Astrocyte (in vitro differentiated cells and primary cell): ENCODE results near the gene KCNQ1. TPM values are rescaled to one million over a fixed set of nuclear protein-coding genes. Genes with fewer than 3 reads are reported as not detected.
A peak's percentile ranks its signal among the peaks of the same experiment; 100 is the strongest.

Experiments used
- DNase-seq: peaks from one replicate; pipeline ENCODE4 v3.0.0-alpha.2; 2010; ENCODE audit warnings: low read depth
- FAIRE-seq: peaks from 2 replicates; lab custom pipeline; 2011; peaks lifted over from hg19 to GRCh38; lab: Jason Lieb, UNC
- H2AFZ ChIP-seq: 2 replicates; pipeline ENCODE4 v1.6.0; 2012; ENCODE audit warnings: low read depth, low read length, inconsistent platforms
- H3K27ac ChIP-seq: 2 replicates; pipeline ENCODE4 v1.5.1; 2011; ENCODE audit warnings: low read depth, low read length, inconsistent platforms
- H3K27me3 ChIP-seq: 2 replicates; pipeline ENCODE4 v1.6.0; 2011; ENCODE audit warnings: low read length, inconsistent platforms; ENCODE audit not compliant: insufficient read depth
- H3K36me3 ChIP-seq: 2 replicates; pipeline ENCODE4 v1.5.1; 2011; ENCODE audit warnings: low read length, inconsistent platforms; ENCODE audit not compliant: insufficient read depth
- H3K4me1 ChIP-seq: 2 replicates; pipeline ENCODE4 v1.5.1; 2011; ENCODE audit warnings: low read length, inconsistent platforms; ENCODE audit not compliant: insufficient read depth
- H3K4me2 ChIP-seq: 2 replicates; pipeline ENCODE4 v1.6.0; 2012; ENCODE audit warnings: low read length, inconsistent platforms
- H3K4me3 ChIP-seq: 2 replicates; pipeline ENCODE4 v1.5.1; 2011; ENCODE audit warnings: low read depth, mild to moderate bottlenecking, low read length, inconsistent platforms; ENCODE audit not compliant: insufficient read depth
- H3K79me2 ChIP-seq: 2 replicates; pipeline ENCODE4 v1.6.0; 2012; ENCODE audit warnings: mild to moderate bottlenecking, low read length, inconsistent platforms; ENCODE audit not compliant: insufficient read depth
- H3K9ac ChIP-seq: 2 replicates; pipeline ENCODE4 v1.6.0; 2012; ENCODE audit warnings: mild to moderate bottlenecking, low read length, inconsistent platforms
- H3K9me3 ChIP-seq: 2 replicates; pipeline ENCODE4 v1.5.1; 2012; ENCODE audit warnings: low read depth, mild to moderate bottlenecking, low read length, inconsistent platforms; ENCODE audit not compliant: insufficient read depth
- H4K20me1 ChIP-seq: 2 replicates; pipeline ENCODE4 v1.6.0; 2012; ENCODE audit warnings: low read length, inconsistent platforms; ENCODE audit not compliant: insufficient read depth
- H3K27ac Mint-ChIP-seq: one replicate; pipeline ENCODE4 v1.8.0; 2021; ENCODE audit warnings: mild to moderate bottlenecking, mixed read lengths; ENCODE audit not compliant: unreplicated experiment
- H3K27me3 Mint-ChIP-seq: one replicate; pipeline ENCODE4 v1.8.0; 2021; ENCODE audit warnings: low read depth, mixed read lengths; ENCODE audit not compliant: unreplicated experiment
- H3K36me3 Mint-ChIP-seq: one replicate; pipeline ENCODE4 v1.8.0; 2021; ENCODE audit warnings: low read depth, mixed read lengths; ENCODE audit not compliant: unreplicated experiment
- H3K4me1 Mint-ChIP-seq: one replicate; pipeline ENCODE4 v1.8.0; 2021; ENCODE audit warnings: low read depth, mixed read lengths; ENCODE audit not compliant: unreplicated experiment
- H3K4me3 Mint-ChIP-seq: one replicate; pipeline ENCODE4 v1.8.0; 2021; ENCODE audit warnings: mild to moderate bottlenecking, moderate library complexity, mixed read lengths; ENCODE audit not compliant: unreplicated experiment
- H3K9me3 Mint-ChIP-seq: one replicate; pipeline ENCODE4 v1.8.0; 2021; ENCODE audit warnings: mild to moderate bottlenecking, mixed read lengths; ENCODE audit not compliant: unreplicated experiment
- CTCF ChIP-seq: IDR thresholded peaks from 2 replicates; pipeline ENCODE4 v1.5.1; 2011; ENCODE audit warnings: low read depth, mild to moderate bottlenecking, inconsistent platforms, low read length, moderate library complexity; ENCODE audit not compliant: insufficient read depth
- EZH2 ChIP-seq: IDR thresholded peaks from 2 replicates; pipeline ENCODE4 v1.6.1; 2012; ENCODE audit warnings: mild to moderate bottlenecking, low read length, inconsistent platforms; ENCODE audit not compliant: insufficient read depth
- total RNA-seq: library from RNA; stranded (reverse); gene quantifications from 2 replicates; pipeline ENCODE4 v1.2.1, GENCODE V29; 2021

Gene KCNQ1
- total RNA-seq, 1 donor from 2014 or later: not detected

GRCh38 chr11:2897048-2897447 lies 452.2 kb downstream of the KCNQ1 start:
- Histone ChIP-seq H3K27me3 (no peaks in the 10 kb centered on the region), H3K4me1 (peaks cover 30% of the 10 kb centered on the region), H3K79me2 (no peaks in the 10 kb centered on the region), H3K9ac (no peak overlapping the region), H3K4me3 (no peak overlapping the region), H3K9me3 (no peaks in the 10 kb centered on the region), H3K27ac (no peak overlapping the region), H3K36me3 (no peaks in the 10 kb centered on the region), H2AFZ (no peak overlapping the region), H4K20me1 (no peaks in the 10 kb centered on the region), H3K4me2 (no peak overlapping the region)
- no peak for DNase-seq
- Mint-ChIP-seq H3K27ac (no peak overlapping the region), H3K4me3 (no peak overlapping the region), H3K36me3 (peaks cover 2% of the 10 kb centered on the region), H3K9me3 (no peaks in the 10 kb centered on the region), H3K4me1 (peaks cover 10% of the 10 kb centered on the region), H3K27me3 (peaks cover 23% of the 10 kb centered on the region)
- FAIRE-seq: no peak
- TF ChIP-seq CTCF: no peak
- no peak for TF ChIP-seq EZH2

DNA sequence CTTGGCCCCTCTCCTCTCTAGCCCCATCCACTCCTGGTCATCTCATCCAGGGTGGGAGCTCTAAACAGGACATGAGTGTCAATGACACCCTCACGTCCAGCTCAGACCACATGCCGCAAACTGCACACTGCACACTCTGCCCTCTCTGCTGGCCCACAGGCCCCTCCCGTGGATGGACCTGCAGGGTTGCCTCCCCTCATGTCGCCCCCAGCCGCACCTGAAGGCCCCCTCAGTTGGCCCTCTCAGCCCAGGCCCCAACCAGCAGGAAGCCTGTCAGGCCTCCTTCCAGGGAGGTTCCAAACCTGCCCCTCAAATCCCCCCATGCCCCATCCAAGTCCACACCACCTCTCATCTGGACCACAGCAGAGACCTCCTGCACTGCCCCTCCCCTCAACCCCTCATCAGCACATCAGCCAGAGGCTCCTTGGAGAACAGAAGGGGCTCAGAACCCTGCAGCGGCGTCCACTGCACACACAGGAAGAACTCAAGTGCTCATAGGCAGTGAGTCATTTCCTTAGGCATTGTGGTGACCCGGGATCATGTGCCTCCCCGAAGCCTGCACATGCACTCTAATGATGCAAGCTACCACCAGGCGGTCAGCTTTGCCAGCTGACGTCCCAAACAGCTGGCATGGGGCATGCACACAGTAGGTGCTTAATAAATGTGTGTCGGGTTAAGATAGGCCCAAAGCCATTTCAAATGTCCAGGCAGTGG lies 453.7 kb downstream of the KCNQ1 start:
- peak; percentile 87 for DNase-seq
- Histone ChIP-seq H3K4me1 (peaks cover 34% of the 10 kb centered on the region), H3K36me3 (no peaks in the 10 kb centered on the region), H3K9me3 (no peaks in the 10 kb centered on the region), H3K27ac (peak overlapping the region; percentile 28), H3K27me3 (no peaks in the 10 kb centered on the region), H3K9ac (no peak overlapping the region), H4K20me1 (no peaks in the 10 kb centered on the region), H3K4me3 (no peak overlapping the region), H3K79me2 (no peaks in the 10 kb centered on the region), H3K4me2 (peak overlapping the region; percentile 63), H2AFZ (no peak overlapping the region)
- Mint-ChIP-seq H3K27ac (peak overlapping the region; percentile 8), H3K4me3 (no peak overlapping the region), H3K9me3 (no peaks in the 10 kb centered on the region), H3K36me3 (peaks cover 2% of the 10 kb centered on the region), H3K4me1 (peaks cover 10% of the 10 kb centered on the region), H3K27me3 (peaks cover 23% of the 10 kb centered on the region)
- TF ChIP-seq EZH2 (no peak), CTCF (no peak)
- FAIRE-seq: peak; percentile 32

Other genes with a start within 250 kb of the KCNQ1 start
- not detected in 2 replicates for gene ASCL2, start 174.4 kb upstream of the KCNQ1 start, total RNA-seq
- gene C11orf21, start 143.1 kb upstream of the KCNQ1 start, total RNA-seq: not detected in 2 replicates
- not detected in 2 replicates for gene TSPAN32, start 143.0 kb upstream of the KCNQ1 start, total RNA-seq
- gene CD81, start 67.7 kb upstream of the KCNQ1 start, total RNA-seq: 625 and 648 TPM in 2 replicates
- gene TSSC4, start 44.3 kb upstream of the KCNQ1 start, total RNA-seq: 60.9 and 70.0 TPM in 2 replicates
- not detected in 2 replicates for gene TRPM5, start 494 bp upstream of the KCNQ1 start, total RNA-seq